Activated naive CD4-positive, alpha-beta T cell treated with anti-CD3 and anti-CD28 coated beads, Interleukin-2, amount 50 U/mL, for 24 hours (primary cell): Measurements from ENCODE around the gene SND1.

Experiments
- H3K27ac Mint-ChIP-seq: one replicate; pipeline ENCODE4 v1.8.0; 2021; ENCODE audit warnings: mild to moderate bottlenecking, mixed read lengths
- H3K27me3 Mint-ChIP-seq: one replicate; pipeline ENCODE4 v1.8.0; 2021; ENCODE audit warnings: mixed read lengths
- H3K36me3 Mint-ChIP-seq: one replicate; pipeline ENCODE4 v1.8.0; 2021; ENCODE audit warnings: mixed read lengths
- H3K4me1 Mint-ChIP-seq: one replicate; pipeline ENCODE4 v1.8.0; 2021; ENCODE audit warnings: mixed read lengths
- H3K4me3 Mint-ChIP-seq: one replicate; pipeline ENCODE4 v1.8.0; 2021; ENCODE audit warnings: mild to moderate bottlenecking, mixed read lengths
- H3K9me3 Mint-ChIP-seq: one replicate; pipeline ENCODE4 v1.8.0; 2021; ENCODE audit warnings: mixed read lengths

The SND1 gene

DNA sequence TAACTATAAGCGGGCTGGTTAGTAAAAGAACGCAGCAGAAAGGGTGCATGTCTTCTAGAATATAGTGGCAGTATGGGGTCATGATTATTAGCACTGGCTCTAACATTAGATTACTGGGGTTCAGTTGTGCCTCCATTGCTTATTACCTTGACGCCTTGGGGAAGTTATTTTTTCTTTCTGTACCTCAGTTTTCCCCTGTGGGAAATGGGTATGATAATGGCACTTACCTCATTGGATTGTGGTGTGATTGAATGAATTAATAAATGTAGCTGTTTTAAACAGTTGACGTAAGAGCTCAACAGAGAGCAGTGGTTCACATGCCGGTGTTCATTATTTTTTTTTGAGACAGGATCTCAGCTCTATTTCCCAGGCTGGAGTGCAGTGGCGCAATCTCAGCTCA lies 262.7 kb downstream of the SND1 start:
- Mint-ChIP-seq H3K36me3 (peaks cover 12% of the 10 kb centered on the region), H3K4me1 (peaks cover 3% of the 10 kb centered on the region), H3K27ac (no peak overlapping the region), H3K9me3 (no peaks in the 10 kb centered on the region), H3K27me3 (no peaks in the 10 kb centered on the region), H3K4me3 (no peak overlapping the region)

DNA sequence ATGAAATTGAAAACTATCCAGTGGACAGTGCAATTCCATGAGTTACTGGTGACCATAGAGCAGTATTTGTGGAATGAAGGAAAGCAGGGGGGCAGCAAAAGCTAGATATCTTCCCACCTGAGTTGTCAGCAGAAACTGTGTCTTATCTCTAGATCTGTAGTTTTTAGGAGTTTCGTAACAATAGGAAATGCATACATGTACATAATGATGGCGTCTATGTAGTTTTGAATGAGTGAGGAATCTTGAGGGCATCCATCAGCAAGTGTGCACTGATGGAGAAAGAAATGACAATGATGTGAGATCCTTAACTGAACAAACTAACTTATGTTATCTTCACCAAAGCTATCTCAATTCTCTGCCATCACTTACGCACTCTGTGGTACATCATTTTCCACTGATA lies 264.7 kb downstream of the SND1 start:
- Mint-ChIP-seq H3K27ac (no peak overlapping the region), H3K27me3 (no peaks in the 10 kb centered on the region), H3K36me3 (peaks cover 2% of the 10 kb centered on the region), H3K4me3 (no peak overlapping the region), H3K9me3 (no peaks in the 10 kb centered on the region), H3K4me1 (peaks cover 3% of the 10 kb centered on the region)

DNA sequence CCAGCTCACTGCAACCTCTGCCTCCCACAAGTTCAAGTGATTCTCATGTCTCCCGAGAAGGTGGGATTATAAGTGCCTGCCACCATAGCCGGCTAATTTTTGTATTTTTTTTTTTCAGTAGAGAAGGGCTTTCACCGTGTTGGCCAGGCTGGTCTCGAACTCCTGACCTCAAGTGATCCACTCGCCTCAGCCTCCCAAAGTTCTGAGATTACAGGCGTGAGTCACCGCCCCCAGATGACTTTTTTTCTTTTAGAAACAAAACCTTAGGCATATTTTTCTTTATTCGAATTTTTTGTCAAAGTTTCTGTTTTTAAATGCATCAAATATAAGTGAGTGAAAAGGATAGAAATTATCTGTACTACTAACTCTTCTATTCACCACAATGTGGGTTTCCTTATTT lies 266.1 kb downstream of the SND1 start:
- Mint-ChIP-seq H3K27ac (no peak overlapping the region), H3K9me3 (no peaks in the 10 kb centered on the region), H3K4me3 (no peak overlapping the region), H3K27me3 (no peaks in the 10 kb centered on the region), H3K4me1 (peaks cover 4% of the 10 kb centered on the region), H3K36me3 (peaks cover 1% of the 10 kb centered on the region)

DNA sequence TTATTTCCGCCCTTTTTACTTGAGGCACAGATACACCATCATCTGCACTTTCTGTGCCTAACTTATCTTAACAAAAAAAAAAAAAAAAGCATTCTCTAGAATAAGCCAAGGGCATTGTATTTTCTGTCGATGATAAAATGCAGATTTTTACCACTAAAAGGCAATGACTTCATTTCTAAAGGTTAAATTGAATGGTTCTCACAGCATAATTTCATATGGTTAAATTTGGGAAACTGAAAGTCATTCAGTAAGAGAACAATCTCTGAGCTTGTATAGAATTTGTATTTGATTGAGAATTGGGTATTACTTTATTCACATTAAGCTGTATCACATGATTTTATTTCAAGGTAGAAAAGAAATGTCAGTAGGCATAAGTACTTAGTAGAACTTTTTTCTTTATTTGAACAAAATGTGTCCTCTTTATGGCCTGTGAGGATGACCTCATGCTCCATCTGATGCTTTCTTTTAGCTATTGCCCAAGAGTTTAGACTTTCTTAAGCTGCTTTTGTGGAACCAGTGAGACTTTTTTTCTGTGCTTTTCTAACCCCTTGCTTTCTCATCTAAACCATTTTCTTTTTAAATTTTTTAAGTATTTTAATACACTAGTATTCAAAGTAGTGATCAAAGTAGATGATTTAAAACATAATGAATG lies 268.9 kb downstream of the SND1 start:
- Mint-ChIP-seq H3K9me3 (no peaks in the 10 kb centered on the region), H3K4me3 (no peak overlapping the region), H3K36me3 (peaks cover 2% of the 10 kb centered on the region), H3K27ac (no peak overlapping the region), H3K4me1 (peaks cover 13% of the 10 kb centered on the region), H3K27me3 (no peaks in the 10 kb centered on the region)

DNA sequence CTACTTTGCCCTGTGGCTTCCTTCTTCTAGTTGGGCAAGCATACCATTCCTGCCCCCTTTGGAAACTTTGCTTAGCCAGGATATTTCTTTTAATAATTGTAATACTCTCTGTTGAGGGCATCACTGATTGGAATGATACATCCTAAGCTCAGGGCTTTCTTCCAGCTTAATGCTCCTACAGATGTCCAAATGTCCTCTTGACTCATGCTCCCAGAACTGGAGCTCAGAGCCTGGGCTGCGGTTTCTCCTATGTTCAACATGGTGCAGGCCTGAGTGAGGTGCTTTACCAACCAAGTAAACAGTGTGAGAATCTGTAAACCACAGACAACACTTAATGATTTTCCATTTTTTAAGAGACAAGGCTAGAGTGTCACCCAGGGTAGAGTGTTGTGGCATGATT lies 270.7 kb downstream of the SND1 start:
- peaks cover 17% of the 10 kb centered on the region for H3K4me1 Mint-ChIP-seq
- H3K36me3 Mint-ChIP-seq = peaks cover 5% of the 10 kb centered on the region
- peak overlapping the region; percentile 11 for H3K27ac Mint-ChIP-seq
- H3K4me3 Mint-ChIP-seq = no peak overlapping the region
- H3K9me3 Mint-ChIP-seq = no peaks in the 10 kb centered on the region
- no peaks in the 10 kb centered on the region for H3K27me3 Mint-ChIP-seq

DNA sequence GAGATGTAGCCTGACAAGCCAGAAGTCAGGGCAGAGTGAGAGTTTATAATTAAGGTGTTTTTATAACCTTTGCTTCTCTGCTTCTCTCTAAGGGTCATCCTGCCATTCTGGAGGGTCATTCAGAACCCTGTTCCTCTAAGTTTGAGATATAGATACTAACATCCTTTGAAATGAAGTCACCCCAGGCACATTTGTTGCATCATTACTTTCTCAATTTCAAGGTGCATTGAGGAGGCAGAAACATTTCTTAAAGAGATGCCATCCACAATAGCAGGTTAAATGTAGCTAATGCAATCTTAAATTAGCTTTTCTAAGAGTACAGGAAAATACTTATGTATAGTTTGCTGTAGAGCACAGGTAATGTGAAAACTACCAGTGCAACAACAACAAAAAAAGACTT lies 272.9 kb downstream of the SND1 start:
- Mint-ChIP-seq H3K4me3 (no peak overlapping the region), H3K4me1 (peaks cover 14% of the 10 kb centered on the region), H3K36me3 (peaks cover 14% of the 10 kb centered on the region), H3K27ac (no peak overlapping the region), H3K27me3 (no peaks in the 10 kb centered on the region), H3K9me3 (no peaks in the 10 kb centered on the region)

DNA sequence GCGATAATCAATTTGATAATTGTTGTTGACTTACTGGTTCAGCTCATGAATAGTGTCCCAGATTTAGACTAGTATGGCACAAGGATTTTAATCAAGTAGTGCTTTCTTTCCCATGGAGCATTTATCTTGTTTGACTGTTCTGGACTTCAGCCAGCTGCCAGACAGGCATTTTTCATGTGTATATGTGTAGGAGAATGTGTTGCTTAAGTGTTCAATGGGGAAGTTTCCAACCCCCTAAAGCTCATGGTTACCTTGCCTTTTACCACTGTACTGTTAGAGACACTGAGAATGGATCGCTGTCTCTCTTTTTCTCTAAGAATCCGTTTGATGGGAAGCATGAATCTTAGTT lies 275.3 kb downstream of the SND1 start:
- peaks cover 30% of the 10 kb centered on the region for H3K36me3 Mint-ChIP-seq
- peaks cover 14% of the 10 kb centered on the region for H3K4me1 Mint-ChIP-seq
- no peaks in the 10 kb centered on the region for H3K27me3 Mint-ChIP-seq
- H3K9me3 Mint-ChIP-seq = no peaks in the 10 kb centered on the region
- no peak overlapping the region for H3K27ac Mint-ChIP-seq
- no peak overlapping the region for H3K4me3 Mint-ChIP-seq

DNA sequence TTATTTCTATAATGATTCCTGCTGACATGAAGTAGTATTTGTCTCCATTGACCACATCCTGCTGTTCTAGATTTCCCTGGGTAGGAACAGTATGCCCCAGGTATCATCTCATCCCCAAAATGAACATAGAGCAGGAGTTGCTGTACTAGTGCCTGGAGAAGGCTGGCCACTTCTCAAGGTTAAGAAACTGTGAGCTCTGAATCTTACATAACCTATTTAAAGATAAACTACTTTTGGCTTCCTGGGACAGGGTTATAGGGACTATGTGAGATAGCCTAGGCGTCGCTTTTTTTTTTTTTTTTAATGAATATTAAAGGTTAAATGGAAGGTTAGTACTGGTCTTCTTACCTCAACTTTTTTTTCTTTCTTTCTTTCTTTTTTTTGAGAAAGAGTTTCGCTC lies 276.2 kb downstream of the SND1 start:
- H3K4me1 Mint-ChIP-seq = peaks cover 12% of the 10 kb centered on the region
- peak overlapping the region; percentile 70 for H3K27ac Mint-ChIP-seq
- peaks cover 35% of the 10 kb centered on the region for H3K36me3 Mint-ChIP-seq
- no peaks in the 10 kb centered on the region for H3K9me3 Mint-ChIP-seq
- H3K4me3 Mint-ChIP-seq = no peak overlapping the region
- no peaks in the 10 kb centered on the region for H3K27me3 Mint-ChIP-seq

DNA sequence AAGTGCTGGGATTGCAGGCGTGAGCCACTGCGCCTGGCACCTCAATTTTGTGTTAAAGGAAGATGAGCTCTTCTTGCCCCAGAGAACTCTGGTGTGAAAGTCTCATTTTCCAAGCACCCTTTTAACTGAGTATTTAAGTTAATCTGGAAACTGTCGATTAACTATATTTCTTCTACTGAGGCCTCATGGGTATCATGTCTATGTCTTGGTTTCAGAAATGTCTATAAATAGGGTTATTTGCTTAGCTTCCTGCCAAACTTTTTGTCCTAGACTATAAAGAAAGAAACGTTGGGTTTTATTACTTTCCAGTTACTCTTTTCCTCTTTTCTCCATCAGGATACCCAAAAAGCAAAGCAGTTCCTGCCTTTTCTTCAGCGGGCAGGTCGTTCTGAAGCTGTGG lies 276.9 kb downstream of the SND1 start:
- no peak overlapping the region for H3K27ac Mint-ChIP-seq
- H3K9me3 Mint-ChIP-seq = no peaks in the 10 kb centered on the region
- H3K4me1 Mint-ChIP-seq = peaks cover 6% of the 10 kb centered on the region
- no peaks in the 10 kb centered on the region for H3K27me3 Mint-ChIP-seq
- no peak overlapping the region for H3K4me3 Mint-ChIP-seq
- H3K36me3 Mint-ChIP-seq = peaks cover 36% of the 10 kb centered on the region

DNA sequence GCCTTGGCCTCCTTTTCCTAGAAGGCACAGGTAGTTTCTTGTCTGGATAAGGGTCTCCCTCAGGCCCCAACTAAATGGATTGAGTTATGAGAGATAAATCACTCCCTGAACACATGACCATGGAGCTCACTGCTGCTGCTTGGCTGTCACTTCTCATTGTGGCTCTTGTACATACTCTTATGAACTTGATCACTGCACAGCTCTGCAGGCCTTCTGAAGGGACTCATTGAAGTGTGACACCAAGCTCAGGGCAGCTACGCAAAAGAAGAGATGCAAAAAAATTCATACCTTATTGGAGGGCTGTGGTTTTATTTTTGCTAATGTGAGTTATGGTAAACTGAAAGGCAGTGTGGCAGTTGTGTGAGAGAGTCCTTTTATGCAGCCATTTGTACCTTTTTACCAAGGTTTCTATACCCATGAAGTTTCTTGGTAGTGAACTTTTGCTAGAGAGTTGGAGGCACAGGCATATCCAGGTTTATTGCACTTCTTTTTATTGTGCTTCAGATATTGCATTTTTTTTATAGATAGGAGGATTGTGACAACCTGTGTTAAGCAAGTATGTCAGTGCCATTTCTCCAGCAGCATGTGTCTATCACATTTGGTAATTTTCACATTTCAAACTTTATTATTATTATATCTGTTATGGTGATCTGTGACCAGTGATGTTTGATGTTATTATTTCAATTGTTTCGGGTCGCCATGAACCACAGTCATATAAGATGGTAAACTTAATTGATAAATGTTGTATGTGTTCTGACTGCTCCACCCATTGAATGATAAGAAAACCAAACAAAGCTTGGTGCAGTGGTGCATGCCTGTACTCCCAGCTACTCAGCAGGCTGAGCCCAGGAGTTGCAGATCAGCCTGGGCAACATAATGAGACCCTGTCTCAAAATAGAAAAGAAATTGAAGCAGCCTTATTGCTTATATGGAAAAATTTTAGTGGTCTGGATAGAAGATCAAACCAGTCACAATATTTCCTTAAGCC lies 278.6 kb downstream of the SND1 start:
- Mint-ChIP-seq H3K9me3 (no peaks in the 10 kb centered on the region), H3K4me1 (peaks cover 8% of the 10 kb centered on the region), H3K4me3 (no peak overlapping the region), H3K27ac (no peak overlapping the region), H3K36me3 (peaks cover 46% of the 10 kb centered on the region), H3K27me3 (no peaks in the 10 kb centered on the region)

DNA sequence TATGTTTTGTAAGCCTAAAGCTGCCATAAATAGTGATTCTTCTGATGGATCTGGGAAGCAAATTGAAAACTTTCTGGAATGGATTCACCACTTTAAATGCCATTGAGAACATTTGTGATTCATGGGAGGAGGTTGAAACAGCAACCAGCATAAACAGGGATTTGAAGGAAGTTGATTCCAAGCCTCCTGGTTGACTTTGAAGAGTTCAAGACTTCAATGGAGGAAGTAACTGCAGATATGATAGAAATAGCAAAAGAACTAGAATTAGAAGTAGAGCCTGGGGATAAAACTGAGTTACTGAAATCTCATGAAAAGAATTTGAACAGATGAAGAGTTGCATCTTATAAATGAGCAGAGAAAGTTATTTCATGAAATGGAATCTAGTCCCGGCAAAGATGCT lies 280.1 kb downstream of the SND1 start:
- Mint-ChIP-seq H3K9me3 (no peaks in the 10 kb centered on the region), H3K36me3 (peaks cover 46% of the 10 kb centered on the region), H3K4me3 (no peak overlapping the region), H3K27ac (no peak overlapping the region), H3K4me1 (peaks cover 4% of the 10 kb centered on the region), H3K27me3 (no peaks in the 10 kb centered on the region)

DNA sequence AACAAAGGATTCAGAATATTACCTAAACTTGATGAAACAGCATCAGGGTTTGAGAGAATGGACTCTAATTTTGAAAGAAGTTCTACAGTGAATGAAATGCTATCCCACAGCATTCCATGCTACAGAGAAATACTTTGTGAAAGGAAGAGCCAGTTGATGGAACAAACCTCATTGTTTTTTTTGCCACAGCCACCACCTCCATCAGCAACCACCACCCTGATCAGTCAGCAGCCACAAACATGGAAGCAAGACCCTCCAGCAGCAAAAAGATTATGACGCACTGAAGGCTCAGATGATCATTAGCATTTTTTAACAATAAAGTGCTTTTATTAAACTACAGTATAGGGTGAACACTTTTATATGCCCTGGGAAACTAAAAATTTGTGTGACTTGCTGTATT lies 280.5 kb downstream of the SND1 start:
- peaks cover 46% of the 10 kb centered on the region for H3K36me3 Mint-ChIP-seq
- H3K4me3 Mint-ChIP-seq = no peak overlapping the region
- peaks cover 4% of the 10 kb centered on the region for H3K4me1 Mint-ChIP-seq

DNA sequence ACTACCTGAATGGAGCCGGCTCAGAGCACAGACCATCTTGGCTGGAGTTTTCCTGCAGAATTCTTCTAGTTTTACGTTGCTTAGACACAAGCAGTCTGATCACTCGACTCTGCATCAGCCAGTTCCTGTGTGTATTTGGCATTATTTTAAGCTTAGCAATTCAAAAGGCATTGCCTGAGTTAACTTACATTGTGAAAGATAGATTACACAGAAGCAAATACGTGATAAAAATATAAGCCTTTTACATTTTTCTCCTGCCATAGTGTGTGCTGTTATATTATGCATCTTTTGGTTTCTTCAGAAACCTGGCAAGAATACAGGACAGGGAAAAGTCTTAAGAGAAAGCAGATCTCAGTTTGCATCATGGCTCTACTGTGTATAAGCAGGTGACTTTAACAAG lies 281.2 kb downstream of the SND1 start:
- H3K27me3 Mint-ChIP-seq = no peaks in the 10 kb centered on the region
- H3K9me3 Mint-ChIP-seq = no peaks in the 10 kb centered on the region
- no peak overlapping the region for H3K27ac Mint-ChIP-seq
- H3K4me3 Mint-ChIP-seq = no peak overlapping the region
- peaks cover 4% of the 10 kb centered on the region for H3K4me1 Mint-ChIP-seq
- peaks cover 46% of the 10 kb centered on the region for H3K36me3 Mint-ChIP-seq

More for the DNA sequence above, 280.5 kb downstream of the SND1 start:
- no peak overlapping the region for H3K27ac Mint-ChIP-seq
- H3K27me3 Mint-ChIP-seq = no peaks in the 10 kb centered on the region
- H3K9me3 Mint-ChIP-seq = no peaks in the 10 kb centered on the region

DNA sequence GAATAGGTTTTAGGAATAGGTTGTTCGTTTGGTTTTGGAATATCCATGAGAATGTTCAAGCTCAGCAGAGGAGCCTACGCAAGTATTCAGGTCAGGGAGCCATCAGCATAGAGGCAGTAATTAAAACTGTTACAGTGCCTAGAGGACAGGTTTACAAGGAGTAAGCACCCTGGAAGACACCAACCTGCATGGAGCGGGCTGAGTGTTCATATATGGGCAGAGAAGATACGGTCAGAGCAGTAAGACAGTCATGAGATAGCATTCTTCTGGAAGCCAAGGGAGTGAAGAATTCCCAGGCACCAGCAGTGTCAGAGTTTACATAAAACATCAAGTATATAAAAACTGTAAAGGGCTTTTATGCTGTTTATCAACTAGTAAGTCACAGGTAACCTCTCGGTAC lies 282.7 kb downstream of the SND1 start:
- no peaks in the 10 kb centered on the region for H3K27me3 Mint-ChIP-seq
- no peaks in the 10 kb centered on the region for H3K9me3 Mint-ChIP-seq
- H3K27ac Mint-ChIP-seq = no peak overlapping the region
- H3K4me1 Mint-ChIP-seq = peaks cover 4% of the 10 kb centered on the region
- H3K4me3 Mint-ChIP-seq = no peak overlapping the region
- H3K36me3 Mint-ChIP-seq = peaks cover 45% of the 10 kb centered on the region

DNA sequence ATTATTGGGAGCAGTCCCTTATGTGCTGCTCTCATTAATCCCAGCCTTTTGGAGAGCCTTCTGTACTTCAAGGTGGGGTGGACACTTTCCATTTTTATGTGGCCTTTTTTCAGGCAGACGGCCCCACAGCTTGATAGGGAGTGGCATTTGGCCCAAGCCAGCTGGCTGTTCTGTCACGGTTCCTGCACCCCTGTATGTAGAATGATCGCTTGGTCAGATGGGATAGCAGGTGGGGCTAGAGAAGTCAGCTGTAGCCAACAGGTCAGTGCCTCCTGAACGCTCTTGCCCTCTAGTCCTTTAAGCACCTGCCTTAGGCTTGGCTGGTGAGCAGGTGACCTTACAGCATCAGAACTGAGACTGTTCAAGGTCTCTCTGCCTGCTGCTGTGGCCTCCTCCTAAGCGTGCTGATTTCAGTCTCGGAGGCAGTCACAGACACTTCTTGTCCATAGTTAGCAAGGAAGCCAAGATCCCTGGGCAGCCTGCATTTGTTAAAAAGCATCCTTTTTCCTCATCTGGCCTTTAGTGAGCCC lies 283.9 kb downstream of the SND1 start:
- Mint-ChIP-seq H3K9me3 (no peaks in the 10 kb centered on the region), H3K4me1 (peaks cover 4% of the 10 kb centered on the region)

DNA sequence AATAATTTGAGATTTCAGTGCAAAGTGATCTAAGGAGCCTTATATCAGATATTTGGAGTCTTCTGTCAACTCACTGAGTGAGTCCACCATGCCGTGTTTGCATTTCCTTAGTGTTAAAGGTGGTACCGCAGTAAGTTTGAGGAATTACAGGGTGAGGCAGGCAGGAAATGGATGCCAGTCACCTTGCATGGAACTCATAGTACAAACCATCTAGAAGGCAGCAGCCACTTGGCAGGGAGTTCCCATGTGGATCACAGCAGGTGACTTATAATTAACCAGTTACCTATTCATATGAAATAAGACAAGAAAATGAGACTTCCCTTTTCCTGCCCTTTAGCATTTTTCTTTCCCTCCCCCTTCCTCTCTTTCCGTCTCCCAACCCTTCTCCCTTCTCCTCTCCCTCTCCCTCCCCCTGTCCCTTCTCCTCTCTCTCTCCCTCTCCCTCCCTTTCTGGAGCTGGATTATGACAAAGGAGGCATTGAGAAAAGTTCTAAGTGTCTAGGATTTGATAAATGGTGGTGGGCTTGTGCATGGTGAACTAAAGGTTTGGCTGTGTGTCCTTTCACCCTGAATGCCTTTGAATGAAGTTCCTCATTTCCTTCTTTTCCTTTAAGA lies 285.2 kb downstream of the SND1 start:
- Mint-ChIP-seq H3K4me1 (peaks cover 4% of the 10 kb centered on the region), H3K9me3 (no peaks in the 10 kb centered on the region), H3K36me3 (peaks cover 34% of the 10 kb centered on the region), H3K27me3 (no peaks in the 10 kb centered on the region), H3K27ac (no peak overlapping the region), H3K4me3 (no peak overlapping the region)

More for the DNA sequence above, 283.9 kb downstream of the SND1 start:
- Mint-ChIP-seq H3K4me3 (no peak overlapping the region), H3K27ac (no peak overlapping the region), H3K36me3 (peaks cover 40% of the 10 kb centered on the region), H3K27me3 (no peaks in the 10 kb centered on the region)
